GM12872 (cell line): Measurements from ENCODE around the gene CBX5.

Source experiments
- CTCF ChIP-seq: IDR thresholded peaks from 3 replicates; pipeline ENCODE4 v1.5.1; 2011; ENCODE audit warnings: low read depth, mild to moderate bottlenecking, low read length, moderate library complexity; ENCODE audit not compliant: insufficient read depth

Gene CBX5

DNA sequence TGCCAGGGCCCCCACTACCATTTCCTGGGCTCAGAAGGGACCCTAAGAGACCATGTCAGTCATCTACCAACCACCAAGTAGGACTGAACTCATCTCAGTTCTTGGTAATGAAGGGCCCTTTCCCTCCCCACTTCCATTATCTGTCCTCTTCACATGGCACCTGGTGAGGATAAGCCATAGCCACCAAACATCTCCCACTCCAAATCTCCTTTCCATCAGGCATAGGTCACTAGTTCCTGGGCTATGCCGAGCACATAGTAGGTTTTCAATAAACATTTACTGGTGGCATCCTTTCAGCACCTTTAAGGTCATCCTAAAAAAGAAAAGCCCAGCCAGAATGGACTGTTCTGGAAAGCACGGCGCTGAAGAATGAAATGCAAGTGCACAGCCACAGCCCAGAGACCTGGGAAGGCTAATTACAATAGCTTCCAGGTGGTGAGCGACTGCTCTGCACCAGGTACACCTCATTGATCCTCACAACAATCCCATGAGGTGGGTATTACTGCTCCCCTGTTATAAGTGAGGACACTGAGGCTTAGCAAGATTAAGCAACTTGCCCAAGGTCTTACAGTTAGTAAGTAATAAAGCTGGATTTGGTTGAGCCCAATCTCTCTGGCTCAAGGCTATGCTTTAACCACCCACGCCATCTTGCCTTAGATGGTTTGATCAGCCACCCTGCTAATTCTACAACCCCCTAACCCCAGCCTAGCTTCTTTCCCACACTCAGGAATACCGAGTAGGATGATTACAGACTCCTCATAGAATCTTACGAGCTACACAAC, 95.7 kb downstream of the CBX5 start:
- no peak for TF ChIP-seq CTCF

DNA sequence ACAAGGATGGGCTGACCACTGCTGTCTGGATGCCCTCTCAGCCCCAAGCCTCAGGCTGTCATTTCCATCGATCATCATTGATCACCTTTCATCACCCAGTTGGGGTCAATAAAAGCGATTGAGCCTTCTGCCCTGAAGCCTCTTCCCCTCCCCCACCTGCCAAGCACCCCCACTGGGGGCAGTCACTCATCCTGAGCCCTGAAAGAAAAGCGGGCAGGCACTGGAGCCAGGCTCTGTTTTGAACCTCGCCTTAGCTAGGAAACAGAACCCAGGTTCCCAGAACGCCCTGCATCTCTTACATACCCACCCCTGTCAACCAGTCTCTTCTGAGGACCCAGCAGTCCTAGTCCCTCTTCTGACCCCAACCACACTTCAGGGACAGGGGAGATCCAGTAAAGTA, 96.9 kb downstream of the CBX5 start:
- no peak for TF ChIP-seq CTCF

DNA sequence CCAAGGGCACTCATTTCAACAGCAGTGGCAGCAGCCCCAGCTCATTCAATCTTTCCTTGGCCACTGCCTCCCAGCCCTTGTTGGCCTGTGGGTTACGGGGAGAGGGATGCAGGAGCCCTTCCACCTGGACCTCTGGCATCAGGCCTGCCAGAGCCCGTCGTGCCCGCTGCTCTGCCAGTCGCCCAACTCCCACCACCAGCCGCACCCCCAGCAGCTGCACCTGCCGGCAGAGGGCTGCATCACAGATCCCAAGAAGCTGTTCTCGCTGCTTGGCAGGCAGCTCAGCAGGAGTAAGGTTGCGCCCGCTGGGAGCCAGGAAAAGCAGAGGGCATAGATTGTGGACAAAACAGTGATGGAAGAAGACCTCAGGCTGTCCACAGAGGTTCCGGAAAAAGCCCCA, 97.8 kb downstream of the CBX5 start:
- no peak for TF ChIP-seq CTCF
